ENCODE data around the gene PPFIBP2. TPM values are rescaled to one million over a fixed set of nuclear protein-coding genes. Genes with fewer than 3 reads are reported as not detected.

The PPFIBP2 gene
- total and polyA plus RNA-seq, 2 donors (not counting 1 experiment from before 2014, with no cell fraction given) = 22.3 to 175 TPM

DNA sequence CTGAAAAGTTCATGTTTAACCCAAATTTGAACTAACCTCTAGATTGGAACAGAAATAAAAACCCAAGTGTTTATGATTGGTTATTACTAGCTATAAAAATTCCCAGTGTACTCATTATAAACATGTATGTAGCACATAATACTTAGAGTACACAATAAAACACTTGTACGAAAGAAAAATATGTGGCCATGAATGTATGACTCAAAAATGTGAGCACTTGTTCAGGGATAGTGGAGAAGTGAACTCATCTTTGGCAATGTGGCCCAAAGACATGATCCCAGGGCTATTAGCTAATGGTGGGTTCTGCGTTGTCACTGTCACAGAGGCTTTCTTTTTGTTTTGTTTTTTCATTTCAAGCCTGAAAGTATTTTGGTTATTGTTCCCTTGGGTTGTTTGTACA lies 72.0 kb downstream of the PPFIBP2 start:
- Mint-ChIP-seq H3K4me1 (peaks cover 7% of the 10 kb centered on the region), H3K27me3 (no peaks in the 10 kb centered on the region), H3K9me3 (ENCODE audit: insufficient read depth) (no peaks in the 10 kb centered on the region), H3K27ac (no peak overlapping the region), H3K4me3 (no peak overlapping the region)
- Histone ChIP-seq H2AFZ (ENCODE audit: insufficient read depth, low read depth, low read length, poor library complexity, severe bottlenecking) (no peak overlapping the region), H3K4me2 (replicated peaks; ENCODE audit: low read depth, low read length, poor library complexity, severe bottlenecking) (no peak overlapping the region), H3K4me3 (ENCODE audit: control extremely low read depth in 1 of 5, extremely low read depth in 1 of 5, insufficient read depth in 1 of 5, low read depth in 2 of 5, low read length in 4 of 5) (no peak overlapping the region), H3K36me3 (replicated peaks in 1 of 2; ENCODE audit: control extremely low read depth in 1 of 2, control insufficient read depth in 1 of 2, extremely low read depth in 1 of 2, insufficient read depth in 2 of 2, low read length in 1 of 2) (peaks cover 0 to 10% of the 10 kb centered on the region in 2 experiments), H3K27ac (ENCODE audit: low read length in 2 of 2) (no peak overlapping the region), H3K4me1 (ENCODE audit: control insufficient read depth in 2 of 2, insufficient read depth in 2 of 2, low read length in 2 of 2) (no peaks in the 10 kb centered on the region), H3K79me2 (ENCODE audit: control insufficient read depth, insufficient read depth, low read length) (peaks cover 8% of the 10 kb centered on the region), H3K9me3 (ENCODE audit: control extremely low read depth in 1 of 3, control insufficient read depth in 2 of 3, insufficient read depth in 1 of 3, low read length in 2 of 3) (no peaks in the 10 kb centered on the region), H3K27me3 (replicated peaks in 1 of 4; ENCODE audit: control extremely low read depth in 1 of 4, control insufficient read depth in 3 of 4, insufficient read depth in 4 of 4, low read length in 3 of 4) (no peaks in the 10 kb centered on the region), H3K9ac (ENCODE audit: low read length) (no peak overlapping the region), H4K20me1 (ENCODE audit: control insufficient read depth, insufficient read depth, low read length, poor library complexity, severe bottlenecking) (peaks cover 20% of the 10 kb centered on the region)
- DNase-seq (no peak), ATAC-seq (ENCODE audit: low read depth) (no peak)
- ChIA-PET POLR2A (no interaction called here), CTCF (no interaction called here)
- WGBS (ENCODE audit: insufficient coverage) = 100% methylated on average over 1 of the region's 2 CpGs
- TF ChIP-seq, protein P1, sequence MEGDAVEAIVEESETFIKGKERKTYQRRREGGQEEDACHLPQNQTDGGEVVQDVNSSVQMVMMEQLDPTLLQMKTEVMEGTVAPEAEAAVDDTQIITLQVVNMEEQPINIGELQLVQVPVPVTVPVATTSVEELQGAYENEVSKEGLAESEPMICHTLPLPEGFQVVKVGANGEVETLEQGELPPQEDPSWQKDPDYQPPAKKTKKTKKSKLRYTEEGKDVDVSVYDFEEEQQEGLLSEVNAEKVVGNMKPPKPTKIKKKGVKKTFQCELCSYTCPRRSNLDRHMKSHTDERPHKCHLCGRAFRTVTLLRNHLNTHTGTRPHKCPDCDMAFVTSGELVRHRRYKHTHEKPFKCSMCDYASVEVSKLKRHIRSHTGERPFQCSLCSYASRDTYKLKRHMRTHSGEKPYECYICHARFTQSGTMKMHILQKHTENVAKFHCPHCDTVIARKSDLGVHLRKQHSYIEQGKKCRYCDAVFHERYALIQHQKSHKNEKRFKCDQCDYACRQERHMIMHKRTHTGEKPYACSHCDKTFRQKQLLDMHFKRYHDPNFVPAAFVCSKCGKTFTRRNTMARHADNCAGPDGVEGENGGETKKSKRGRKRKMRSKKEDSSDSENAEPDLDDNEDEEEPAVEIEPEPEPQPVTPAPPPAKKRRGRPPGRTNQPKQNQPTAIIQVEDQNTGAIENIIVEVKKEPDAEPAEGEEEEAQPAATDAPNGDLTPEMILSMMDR (IDR thresholded peaks at IDR 0.05) = no peak
- no peak for TF ChIP-seq EZH2 (IDR thresholded peaks at IDR 0.05; ENCODE audit: borderline replicate concordance, insufficient read depth, low read depth, low read length, poor library complexity, severe bottlenecking)
- intact Hi-C loops (cut with micrococcal nuclease) = no loop called here

DNA sequence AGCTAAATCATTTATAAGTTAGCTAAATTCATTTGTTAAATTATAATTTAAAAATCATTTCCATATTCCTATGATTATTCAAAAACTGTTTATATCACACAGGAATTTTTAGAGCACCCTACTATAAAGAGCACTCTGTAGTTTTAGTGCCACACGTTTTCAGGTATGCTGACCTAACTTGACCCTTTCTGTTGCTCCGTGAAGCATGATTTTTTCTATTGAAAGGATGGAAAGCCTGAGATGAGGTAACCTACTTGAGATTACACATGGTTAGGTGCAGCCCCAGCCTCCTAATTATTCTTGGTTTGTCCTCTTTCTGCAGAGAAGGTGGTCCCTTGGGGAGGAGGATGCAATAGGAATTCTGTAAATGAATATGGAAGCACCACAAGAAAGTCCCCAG lies 72.6 kb downstream of the PPFIBP2 start:
- Histone ChIP-seq H3K27ac (ENCODE audit: low read length in 2 of 2) (no peak overlapping the region), H3K4me3 (ENCODE audit: control extremely low read depth in 1 of 5, extremely low read depth in 1 of 5, insufficient read depth in 1 of 5, low read depth in 2 of 5, low read length in 4 of 5) (no peak overlapping the region), H3K4me1 (ENCODE audit: control insufficient read depth in 2 of 2, insufficient read depth in 2 of 2, low read length in 2 of 2) (no peaks in the 10 kb centered on the region), H3K36me3 (replicated peaks in 1 of 2; ENCODE audit: control extremely low read depth in 1 of 2, control insufficient read depth in 1 of 2, extremely low read depth in 1 of 2, insufficient read depth in 2 of 2, low read length in 1 of 2) (peaks cover 0 to 10% of the 10 kb centered on the region in 2 experiments), H3K9ac (ENCODE audit: low read length) (no peak overlapping the region), H2AFZ (ENCODE audit: insufficient read depth, low read depth, low read length, poor library complexity, severe bottlenecking) (no peak overlapping the region), H4K20me1 (ENCODE audit: control insufficient read depth, insufficient read depth, low read length, poor library complexity, severe bottlenecking) (peaks cover 20% of the 10 kb centered on the region), H3K27me3 (replicated peaks in 1 of 4; ENCODE audit: control extremely low read depth in 1 of 4, control insufficient read depth in 3 of 4, insufficient read depth in 4 of 4, low read length in 3 of 4) (no peaks in the 10 kb centered on the region), H3K4me2 (replicated peaks; ENCODE audit: low read depth, low read length, poor library complexity, severe bottlenecking) (no peak overlapping the region), H3K79me2 (ENCODE audit: control insufficient read depth, insufficient read depth, low read length) (peaks cover 8% of the 10 kb centered on the region), H3K9me3 (ENCODE audit: control extremely low read depth in 1 of 3, control insufficient read depth in 2 of 3, insufficient read depth in 1 of 3, low read length in 2 of 3) (no peaks in the 10 kb centered on the region)
- intact Hi-C loops (cut with micrococcal nuclease) = no loop called here
- POLR2A ChIA-PET = no interaction called here
- TF ChIP-seq EZH2 (IDR thresholded peaks at IDR 0.05; ENCODE audit: borderline replicate concordance, insufficient read depth, low read depth, low read length, poor library complexity, severe bottlenecking) = no peak
- TF ChIP-seq, protein P1 (IDR thresholded peaks at IDR 0.05) = no peak
- Mint-ChIP-seq H3K9me3 (ENCODE audit: insufficient read depth) (no peaks in the 10 kb centered on the region), H3K4me3 (no peak overlapping the region), H3K27ac (no peak overlapping the region), H3K4me1 (peaks cover 7% of the 10 kb centered on the region), H3K27me3 (no peaks in the 10 kb centered on the region)
- CTCF ChIA-PET = no interaction called here
- no peak for DNase-seq
- 80% methylated on average over 2 of the region's 2 CpGs for WGBS (ENCODE audit: insufficient coverage)
- ATAC-seq (ENCODE audit: low read depth) = no peak

All from B cell (primary cell).